GM10248 (cell line): ENCODE results near the gene ZMYND10.

ENCODE experiments used
- CTCF ChIA-PET: fragments of 300-600 bp; sonication (Branson Sonifier 250); formaldehyde crosslinking; extraction: SDS; loops from one replicate; lab custom pipeline; 2021; ENCODE audit warnings: antibody characterized with exemption; lab: Yijun Ruan, JAX
- POLR2A ChIA-PET: fragments of 350-650 bp; sonication (Branson Sonifier 250); formaldehyde crosslinking; extraction: SDS; loops from one replicate; lab custom pipeline; 2020; ENCODE audit warnings: antibody characterized with exemption; lab: Yijun Ruan, JAX
- DNase-seq: peaks from one replicate; pipeline ENCODE4 v3.0.0; 2012; ENCODE audit errors: extremely low spot score
- CTCF ChIP-seq: IDR thresholded peaks from 2 replicates; pipeline ENCODE4 v1.5.1; 2012; ENCODE audit warnings: mild to moderate bottlenecking, low read depth; ENCODE audit errors: extremely low read depth, missing control alignments, control extremely low read depth

The ZMYND10 gene

GRCh38 chr3:50299929-50300680 is 45.4 kb downstream of the ZMYND10 start:
- DNase-seq: no peak
- no peak for TF ChIP-seq CTCF
- POLR2A ChIA-PET: interaction anchor here (0.6 to 2.2 kb wide), 9 partner anchors 18 to 445 kb away, joined by 3 to 13 read pairs (median 4); partner anchors contain the start of gene GNAI2
- CTCF ChIA-PET: interaction anchor here (0.8 to 3.5 kb wide), 11 partner anchors 13 to 53 kb away, joined by 3 to 23 read pairs (median 5); no protein-coding TSS in a partner anchor

GRCh38 chr3:50299638-50299928 is 45.9 kb downstream of the ZMYND10 start:
- ChIA-PET CTCF (interaction anchor here (0.8 to 3.5 kb wide), 12 partner anchors 12 to 71 kb away, joined by 3 to 23 read pairs (median 4); no protein-coding TSS in a partner anchor), POLR2A (interaction anchor here (0.6 to 2.2 kb wide), 10 partner anchors 18 to 1201 kb away, joined by 3 to 13 read pairs (median 4); partner anchors contain the start of gene GNAI2)
- no peak for DNase-seq
- no peak for TF ChIP-seq CTCF

GRCh38 chr3:50298836-50299637 is 46.5 kb downstream of the ZMYND10 start, which contains the start of the genes HYAL3 and NAA80:
TSS of gene HYAL3 (minus strand) at chr3:50299405. CDS start at chr3:50295602, 3,803 bp downstream.
TSS of gene NAA80 (minus strand) at chr3:50299405. CDS start at chr3:50297463, 1,942 bp downstream.
- peak; percentile 22 for TF ChIP-seq CTCF
- ChIA-PET CTCF (interaction anchor here (0.8 to 3.5 kb wide), 16 partner anchors 10 to 71 kb away, joined by 3 to 23 read pairs (median 4); no protein-coding TSS in a partner anchor), POLR2A (interaction anchor here (0.6 to 2.2 kb wide), 9 partner anchors 19 to 1201 kb away, joined by 3 to 13 read pairs (median 5); partner anchors contain the start of gene GNAI2)
- peak; percentile 99 for DNase-seq

GRCh38 chr3:50297896-50298725 is 47.4 kb downstream of the ZMYND10 start:
- CTCF ChIA-PET: interaction anchor here (0.9 to 3.5 kb wide), 12 partner anchors 9 to 70 kb away, joined by 3 to 23 read pairs (median 4); no protein-coding TSS in a partner anchor
- TF ChIP-seq CTCF: no peak
- no peak for DNase-seq
- POLR2A ChIA-PET: interaction anchor here (2.2 kb wide), 1 partner anchor 39 kb away, joined by 13 read pairs; no protein-coding TSS in a partner anchor

GRCh38 chr3:50297384-50297775 is 48.2 kb downstream of the ZMYND10 start:
- no peak for DNase-seq
- ChIA-PET POLR2A (no interaction called here), CTCF (interaction anchor here (0.7 to 3.5 kb wide), 4 partner anchors 18 to 34 kb away, joined by 3 to 23 read pairs (median 3); no protein-coding TSS in a partner anchor)
- no peak for TF ChIP-seq CTCF
